Kidney capillary endothelial cell (primary cell): ENCODE measurements around the gene RAB8A.
A peak's percentile ranks its signal among the peaks of the same experiment; 100 is the strongest.

Experiments
- DNase-seq: peaks from one replicate; pipeline ENCODE4 v3.0.0-alpha.2; 2018; ENCODE audit warnings: low spot score

RAB8A gene

DNA sequence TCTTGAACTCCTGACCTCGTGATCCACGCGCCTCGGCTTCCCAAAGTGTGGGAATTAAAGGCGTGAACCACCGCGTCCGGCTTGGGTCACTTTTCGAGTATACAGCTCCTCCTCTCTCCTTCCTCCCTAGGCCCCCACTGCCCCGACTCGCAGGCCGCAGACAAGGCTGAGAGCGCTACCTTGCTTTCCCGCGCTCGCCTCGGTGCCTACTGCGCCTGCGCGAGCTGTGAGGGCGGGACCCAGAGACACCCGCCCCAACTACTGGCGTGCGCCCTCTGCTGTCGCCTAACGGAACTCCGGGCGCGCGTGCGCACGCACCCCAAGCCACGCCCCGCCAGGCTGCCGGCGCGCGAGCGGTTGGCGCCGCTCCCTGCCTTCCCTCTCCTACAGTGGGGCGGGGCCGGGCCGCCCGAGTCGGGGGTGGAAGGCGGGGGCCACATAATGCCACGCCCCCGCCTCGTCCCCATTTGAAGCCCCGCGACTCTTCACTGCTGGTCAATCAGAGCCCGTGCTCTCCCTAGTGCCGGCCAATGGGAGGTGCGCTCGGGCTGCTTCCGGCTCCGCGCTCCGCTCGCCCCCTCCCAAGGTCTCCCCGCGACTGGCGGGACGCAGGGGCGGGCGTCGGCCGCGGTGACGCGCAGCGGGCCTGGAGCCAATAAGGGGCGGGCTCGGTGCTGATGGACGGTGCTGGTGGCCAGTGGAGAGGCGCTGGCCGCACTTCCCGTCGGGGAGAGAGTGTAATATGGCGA lies at the start of gene RAB8A:
RAB8A (plus strand) TSS at position 730 of the 749 bp plus-strand sequence; CDS start at position 743, 13 bp downstream.
- peak; percentile 99 for DNase-seq

DNA sequence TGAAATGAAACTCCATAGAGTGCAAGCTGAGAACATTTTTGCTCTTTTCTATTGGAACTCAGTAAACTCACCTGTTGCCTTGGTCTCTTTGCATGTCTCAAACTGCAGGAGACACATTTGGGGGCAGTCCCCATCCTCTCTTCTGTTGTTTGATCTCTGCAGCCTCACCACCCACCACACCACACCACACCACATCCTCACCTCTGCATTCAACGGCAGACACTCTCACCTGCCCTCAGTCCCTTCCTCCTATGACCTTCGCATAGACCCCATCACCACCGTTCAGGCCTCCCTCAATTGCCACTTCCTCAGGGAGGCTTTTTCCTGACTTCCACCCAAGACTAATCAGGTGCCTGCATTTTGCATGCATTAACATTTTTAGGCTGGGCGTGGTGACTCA lies 49.7 kb upstream of the RAB8A start:
- no peak for DNase-seq

DNA sequence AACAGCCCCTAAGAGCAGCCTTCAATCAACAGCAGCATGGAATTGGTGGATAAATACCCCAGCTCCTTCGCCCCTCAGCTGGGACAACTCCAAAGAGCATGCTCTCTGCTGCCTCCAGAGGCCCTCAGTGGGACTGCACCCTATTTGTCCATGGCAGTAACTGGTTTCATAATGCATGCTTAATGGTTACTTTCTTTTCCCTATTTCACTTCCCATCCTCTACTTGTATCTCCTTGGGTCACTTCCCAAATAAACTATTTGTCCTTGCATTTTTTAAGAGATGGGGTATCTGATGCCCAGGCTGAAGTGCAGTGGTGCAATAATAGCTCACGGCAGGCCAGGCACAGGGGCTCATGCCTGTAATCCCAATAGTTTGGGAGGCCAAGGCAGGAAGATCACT lies 48.9 kb upstream of the RAB8A start:
- DNase-seq: no peak

DNA sequence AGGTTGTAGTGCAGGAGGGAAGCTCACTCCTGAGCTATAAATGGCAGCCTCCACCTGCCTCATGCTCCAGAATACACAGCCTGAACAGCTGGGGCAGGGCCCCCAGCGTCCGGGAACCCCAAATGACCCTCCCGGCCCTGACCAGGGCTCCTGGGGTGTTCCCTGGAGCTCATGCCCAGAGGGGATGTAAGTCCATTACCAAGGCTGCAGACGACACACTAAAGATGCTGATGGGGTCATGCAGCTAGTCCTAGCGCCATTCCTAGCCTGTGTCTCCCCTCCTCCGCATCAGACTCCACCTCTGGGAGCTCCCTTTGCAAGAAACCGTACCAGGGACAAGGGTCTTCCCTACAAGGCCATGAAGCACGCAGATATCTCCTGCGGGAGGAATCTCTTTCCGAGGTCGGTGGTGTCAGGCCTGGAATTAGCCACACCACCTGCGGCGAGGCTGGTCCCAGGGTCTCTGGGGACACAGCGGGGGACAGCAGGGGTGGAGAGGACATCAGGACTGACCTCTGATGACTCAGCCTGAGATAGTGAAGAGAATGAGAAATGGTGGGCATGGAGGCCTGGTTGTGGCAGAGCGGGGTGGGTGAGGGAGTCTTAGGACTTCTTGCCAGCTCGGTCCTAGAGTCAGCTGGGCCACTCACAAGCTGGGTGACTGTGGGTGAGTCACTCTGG lies 47.3 kb upstream of the RAB8A start:
- no peak for DNase-seq

DNA sequence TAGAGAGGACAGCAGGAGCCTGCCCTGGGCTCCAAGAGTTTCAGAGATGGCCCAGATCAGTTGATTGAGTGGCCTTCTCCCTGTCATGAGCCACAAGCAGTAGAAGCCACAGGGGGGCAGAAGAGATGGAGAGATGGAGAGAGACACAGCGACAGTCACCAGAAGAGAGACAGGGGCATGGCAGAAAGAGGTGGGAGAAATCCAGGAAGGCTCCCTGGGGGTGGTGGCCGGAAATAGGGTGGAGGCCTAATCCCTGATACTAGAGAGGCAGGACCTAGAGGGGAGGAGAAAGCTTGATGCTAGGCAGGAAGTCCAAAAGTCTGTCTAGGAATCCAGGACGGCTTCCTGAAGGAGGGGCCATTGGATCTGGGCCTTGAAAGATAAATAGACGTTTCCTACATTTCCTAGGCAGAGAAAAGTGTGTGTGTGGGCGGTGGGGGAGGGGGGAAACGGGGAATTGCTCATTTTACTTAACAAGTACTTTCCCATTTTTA lies 45.0 kb upstream of the RAB8A start:
- peak; percentile 84 for DNase-seq

DNA sequence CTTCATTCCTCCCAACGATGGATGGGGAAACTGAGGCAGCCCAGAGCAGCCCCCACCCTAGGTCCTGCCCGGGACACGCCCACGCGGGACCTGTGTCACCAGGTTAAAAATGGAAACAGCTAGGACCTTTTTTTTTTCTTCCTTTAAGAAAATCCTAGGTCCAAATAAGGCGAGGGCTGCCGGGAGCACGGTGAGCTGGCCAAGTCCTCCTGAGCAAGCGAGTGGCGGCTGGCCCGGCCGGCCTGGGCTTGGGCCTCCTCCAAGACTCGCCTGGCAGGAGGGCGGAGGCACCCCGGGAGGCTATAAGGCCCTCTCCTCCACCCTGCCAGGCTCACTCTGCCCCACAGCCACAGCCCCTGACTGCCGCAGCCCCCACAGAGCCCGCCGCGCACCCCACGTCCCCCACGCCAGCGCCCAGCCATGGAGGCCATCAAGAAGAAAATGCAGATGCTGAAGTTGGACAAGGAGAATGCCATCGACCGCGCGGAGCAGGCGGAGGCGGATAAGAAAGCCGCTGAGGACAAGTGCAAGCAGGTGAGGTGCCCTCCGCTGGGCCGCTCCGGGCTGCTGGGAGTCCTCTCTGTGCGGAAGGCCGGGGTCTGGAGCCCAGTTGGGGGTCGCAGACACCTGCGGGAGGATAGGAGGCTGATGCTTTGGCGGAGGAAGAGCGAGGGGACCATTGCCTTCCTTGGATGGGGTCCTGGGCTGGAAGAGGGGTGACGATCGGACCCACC lies 44.3 kb upstream of the RAB8A start:
- DNase-seq: no peak

DNA sequence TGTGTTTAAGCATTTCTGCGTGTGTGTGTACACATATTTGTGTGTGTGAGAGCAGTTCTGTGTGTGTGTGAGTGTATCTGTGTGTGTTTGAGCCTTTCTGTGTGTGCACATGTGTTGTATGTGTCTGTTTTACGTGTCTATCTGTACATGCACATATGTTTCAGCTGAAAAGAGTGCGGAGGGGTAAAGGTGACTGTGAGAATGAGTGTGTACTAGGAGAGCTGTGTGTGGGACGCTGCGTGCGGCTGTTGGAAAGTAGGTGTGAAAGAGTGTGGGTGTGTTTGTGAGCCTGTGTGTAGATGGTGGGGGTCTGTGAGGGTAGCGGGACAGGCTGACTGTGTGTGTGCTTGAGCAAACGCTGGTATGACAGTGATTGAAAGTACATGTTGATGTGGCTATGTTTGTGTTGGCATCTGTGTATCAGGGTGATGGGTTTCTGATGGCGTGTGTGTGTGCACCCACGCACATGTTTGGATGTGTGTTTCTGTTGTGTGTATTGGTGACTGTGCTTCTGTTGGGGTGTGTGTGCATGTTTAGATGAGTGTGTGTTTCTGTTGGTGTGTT lies 42.9 kb upstream of the RAB8A start:
- no peak for DNase-seq

DNA sequence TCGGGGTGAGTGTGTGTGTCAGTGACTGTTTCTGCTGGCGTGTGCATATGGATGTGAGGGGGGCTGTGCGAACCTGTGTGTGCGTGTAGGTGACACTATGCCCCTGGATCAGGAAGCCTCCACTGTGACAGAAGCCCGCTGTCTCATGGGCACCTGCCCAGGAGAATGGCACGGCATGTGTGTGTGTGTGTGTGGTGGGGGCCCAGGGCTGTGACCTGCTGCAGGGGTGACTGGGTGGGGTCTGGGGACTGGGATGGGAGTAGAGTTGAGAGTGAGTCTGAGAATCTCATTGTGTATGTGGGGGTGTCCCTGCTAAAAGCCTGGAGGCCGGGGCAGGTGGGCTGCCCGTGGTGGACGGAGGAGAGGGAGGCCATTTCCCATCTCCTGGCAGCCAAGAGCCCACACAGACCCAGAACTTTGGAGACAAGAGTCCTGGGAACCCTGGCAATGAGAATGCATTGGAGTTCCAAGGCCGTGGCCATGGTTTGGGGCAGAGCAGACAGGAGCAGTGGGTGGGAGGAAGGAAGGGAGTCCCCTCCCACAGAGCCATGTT lies 41.8 kb upstream of the RAB8A start:
- no peak for DNase-seq

DNA sequence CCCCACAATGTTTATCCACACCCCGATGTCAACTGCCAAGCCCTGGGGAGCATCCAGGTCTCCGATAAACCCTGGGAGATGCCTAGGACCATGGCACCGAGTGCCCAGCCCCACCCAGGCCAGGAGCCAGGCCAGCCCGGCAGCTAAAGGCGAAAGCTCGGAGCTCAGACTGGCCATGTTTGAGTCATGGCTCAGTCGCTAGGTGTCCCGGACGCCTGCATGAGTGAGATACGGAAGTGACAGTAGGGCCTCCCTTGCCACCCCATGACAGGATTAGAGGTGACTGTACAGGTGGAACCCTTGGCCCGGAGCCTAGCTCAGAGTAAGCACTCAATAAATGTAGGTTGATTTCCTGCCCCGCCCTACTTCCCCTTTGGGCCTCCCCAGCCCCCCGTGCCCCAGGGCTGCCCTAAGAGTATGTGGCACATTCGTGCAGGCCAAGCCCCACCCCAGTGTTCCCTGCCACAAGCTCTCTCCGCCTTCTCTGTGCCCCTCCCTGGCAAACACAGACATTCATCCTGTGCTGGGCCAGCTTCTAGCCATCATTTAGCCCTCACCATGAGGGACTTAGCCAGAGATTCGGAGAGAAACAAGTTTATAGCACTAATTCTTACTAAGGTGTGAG lies 41.2 kb upstream of the RAB8A start:
- peak; percentile 96 for DNase-seq

DNA sequence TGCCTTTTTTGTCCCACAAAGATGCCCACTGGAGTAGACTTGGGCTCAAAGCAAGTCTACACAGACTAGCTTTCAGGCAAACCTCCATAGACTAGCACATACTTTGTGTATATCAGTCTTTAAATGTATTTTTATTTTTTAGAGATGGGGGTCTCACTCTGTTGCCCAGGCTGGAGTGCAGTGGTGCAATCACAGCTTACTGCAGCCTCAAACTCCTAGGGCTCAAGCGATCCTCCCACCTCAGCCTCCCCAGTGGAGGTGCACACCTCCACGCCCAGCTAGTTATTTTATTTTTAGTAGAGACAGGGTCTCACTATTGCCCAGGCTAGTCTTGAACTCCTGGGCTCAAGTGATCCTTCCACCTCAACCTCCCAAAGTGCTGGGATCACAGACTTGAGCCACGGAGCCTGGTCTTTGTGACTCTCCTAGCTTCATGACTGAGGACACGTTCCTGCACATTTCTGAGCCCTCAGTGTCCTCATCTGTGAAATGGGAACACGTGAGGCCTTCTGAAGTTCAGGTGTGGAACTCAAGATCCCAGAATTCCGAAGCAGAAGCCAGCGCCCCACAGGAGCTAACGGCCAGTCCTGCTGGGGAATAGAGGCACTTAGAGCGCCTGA lies 40.5 kb upstream of the RAB8A start:
- DNase-seq: no peak

DNA sequence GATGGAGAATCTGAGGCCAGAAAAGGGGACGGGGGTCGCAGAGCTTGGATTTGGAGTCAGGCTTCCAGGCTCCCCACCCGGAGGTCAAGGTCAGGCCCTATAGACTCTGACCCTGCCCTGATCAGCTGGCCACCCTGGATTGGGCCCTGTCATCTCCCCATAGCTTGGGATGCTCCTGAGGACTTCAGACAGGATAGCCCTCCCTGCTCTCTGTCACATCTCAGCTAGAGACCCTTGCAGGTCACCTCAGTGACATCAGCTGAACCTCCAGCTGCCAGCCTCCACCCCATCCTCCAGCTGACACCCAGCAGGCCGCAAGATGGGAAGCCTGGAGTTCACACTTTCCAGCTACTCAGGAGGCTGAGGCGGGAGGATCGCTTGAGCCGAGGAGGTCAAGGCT lies 38.2 kb upstream of the RAB8A start:
- no peak for DNase-seq

DNA sequence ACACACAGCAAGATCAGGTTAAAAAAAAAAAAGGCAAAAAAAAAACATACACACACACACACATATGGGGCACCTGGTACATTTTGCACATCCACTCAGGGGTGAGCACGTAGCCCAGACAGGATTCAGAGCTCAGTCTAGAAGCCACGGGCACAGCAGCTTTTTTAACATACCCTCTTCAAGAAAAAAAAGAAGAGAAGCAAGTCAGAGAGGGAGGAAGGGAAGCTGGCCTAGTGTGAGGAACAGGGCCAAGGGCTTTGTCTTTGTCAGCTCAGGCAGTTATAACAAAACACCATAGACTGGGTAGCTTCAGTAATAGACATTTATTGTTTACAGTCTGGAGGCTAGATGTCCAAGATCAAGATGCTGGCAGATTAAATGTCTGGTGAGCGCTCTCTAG lies 37.7 kb upstream of the RAB8A start:
- no peak for DNase-seq

DNA sequence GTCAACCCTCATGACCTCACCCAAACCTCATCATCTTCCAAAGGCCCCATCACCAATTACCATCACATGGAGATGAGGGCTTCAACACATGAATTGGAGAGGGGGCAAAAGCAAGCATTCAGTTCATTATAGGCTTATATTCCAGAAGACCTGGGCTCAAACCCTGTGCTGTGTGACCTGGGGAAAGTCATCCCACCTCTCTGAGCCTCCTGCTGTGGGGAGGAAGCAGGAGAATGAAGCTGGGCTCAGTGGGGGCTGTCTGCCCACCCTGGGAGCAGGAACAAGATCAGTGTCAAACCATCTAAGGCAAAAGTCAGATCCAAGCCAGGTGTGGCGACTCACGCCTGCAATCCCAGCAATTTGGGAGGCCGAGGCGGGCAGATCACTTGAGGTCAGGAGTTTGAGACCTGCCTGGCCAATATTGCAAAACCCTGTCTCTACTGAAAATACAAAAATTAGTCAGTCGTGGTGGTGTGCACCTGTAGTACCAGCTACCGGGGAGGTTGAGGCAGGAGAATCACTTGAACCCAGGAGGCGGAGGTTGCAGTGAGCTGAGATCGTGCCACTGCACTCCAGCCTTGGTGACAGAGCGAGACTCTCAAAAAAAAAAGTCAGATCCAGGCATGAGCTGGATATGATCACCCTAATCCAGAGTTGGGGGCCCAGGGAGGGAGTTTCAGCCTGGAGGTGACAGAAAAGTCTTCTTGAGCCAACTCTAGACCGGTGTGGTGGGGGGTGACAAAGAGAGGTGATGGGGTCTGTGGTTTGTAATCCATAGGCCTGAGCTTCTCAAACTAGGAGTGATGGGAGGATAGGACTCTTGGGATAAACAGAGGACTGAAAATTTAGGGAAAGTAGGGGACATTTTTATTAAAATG lies 37.0 kb upstream of the RAB8A start:
- no peak for DNase-seq

DNA sequence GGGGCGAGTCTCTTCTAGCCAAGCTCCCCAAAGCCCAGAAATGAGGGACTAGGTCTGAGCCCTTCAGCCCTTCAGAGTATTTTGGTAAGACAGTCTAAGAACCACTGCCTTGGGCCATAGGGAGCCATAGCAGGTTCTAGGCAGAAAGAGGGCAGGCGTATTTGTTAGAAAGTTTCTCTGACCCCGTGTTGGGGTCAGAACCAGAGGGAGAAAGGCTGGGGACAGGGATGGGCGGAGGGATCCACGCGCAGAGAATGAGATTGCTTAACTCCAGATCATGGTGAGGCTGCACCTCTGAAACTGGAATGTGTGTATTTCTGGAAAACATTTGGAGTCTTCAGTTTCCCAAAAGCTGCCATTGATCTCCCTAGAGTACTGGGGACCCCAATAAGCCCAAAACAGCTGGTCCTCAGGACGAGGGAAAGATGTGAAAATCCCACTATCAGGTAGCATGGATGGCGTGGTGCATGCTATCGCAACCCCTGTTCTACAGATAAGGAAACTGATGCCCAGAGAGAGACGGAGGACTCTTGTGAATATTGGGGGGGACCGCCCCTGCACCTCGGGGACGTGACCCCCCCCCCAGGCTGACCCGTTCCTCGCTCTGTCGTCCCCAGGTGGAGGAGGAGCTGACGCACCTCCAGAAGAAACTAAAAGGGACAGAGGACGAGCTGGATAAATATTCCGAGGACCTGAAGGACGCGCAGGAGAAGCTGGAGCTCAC lies 36.1 kb upstream of the RAB8A start:
- DNase-seq: no peak

DNA sequence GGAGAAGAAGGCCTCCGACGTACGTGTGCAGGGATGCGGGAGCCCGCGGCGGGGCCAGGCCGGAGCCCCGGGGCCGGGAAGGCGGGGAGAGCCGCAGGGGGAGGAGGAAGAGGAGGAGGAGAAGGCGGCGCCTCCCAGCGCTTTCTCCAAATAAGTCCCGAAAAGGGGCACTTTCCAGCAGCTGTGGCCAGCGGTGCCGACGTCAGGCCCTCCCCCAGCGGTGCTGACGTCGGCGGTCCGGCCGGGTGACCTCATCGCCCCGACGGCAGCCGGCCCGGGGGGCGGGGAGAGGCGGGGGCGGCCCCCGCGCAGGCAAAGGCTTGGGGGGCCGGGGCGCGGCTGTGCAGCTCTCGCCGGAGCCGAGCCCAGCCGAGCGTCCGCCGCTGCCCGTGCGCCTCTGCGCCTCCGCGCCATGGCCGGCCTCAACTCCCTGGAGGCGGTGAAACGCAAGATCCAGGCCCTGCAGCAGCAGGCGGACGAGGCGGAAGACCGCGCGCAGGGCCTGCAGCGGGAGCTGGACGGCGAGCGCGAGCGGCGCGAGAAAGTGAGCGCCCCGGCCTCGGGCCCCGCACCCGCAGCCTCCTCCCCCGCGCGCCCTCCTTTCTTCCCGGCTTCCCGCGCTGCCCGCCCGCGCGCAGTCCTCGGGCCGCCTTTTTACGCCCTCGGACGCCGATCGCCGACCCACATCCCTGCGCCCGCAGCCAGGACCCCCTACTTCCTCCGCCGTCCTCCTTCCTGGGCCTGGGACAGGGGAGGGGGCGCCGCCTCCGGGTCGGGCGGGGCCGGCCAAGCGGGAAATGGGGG lies 35.3 kb upstream of the RAB8A start, which contains the start of gene TPM4:
TPM4 (plus strand) TSS at position 342 of the 804 bp plus-strand sequence; CDS start at position 413, 71 bp downstream.
- peak; percentile 91 for DNase-seq

DNA sequence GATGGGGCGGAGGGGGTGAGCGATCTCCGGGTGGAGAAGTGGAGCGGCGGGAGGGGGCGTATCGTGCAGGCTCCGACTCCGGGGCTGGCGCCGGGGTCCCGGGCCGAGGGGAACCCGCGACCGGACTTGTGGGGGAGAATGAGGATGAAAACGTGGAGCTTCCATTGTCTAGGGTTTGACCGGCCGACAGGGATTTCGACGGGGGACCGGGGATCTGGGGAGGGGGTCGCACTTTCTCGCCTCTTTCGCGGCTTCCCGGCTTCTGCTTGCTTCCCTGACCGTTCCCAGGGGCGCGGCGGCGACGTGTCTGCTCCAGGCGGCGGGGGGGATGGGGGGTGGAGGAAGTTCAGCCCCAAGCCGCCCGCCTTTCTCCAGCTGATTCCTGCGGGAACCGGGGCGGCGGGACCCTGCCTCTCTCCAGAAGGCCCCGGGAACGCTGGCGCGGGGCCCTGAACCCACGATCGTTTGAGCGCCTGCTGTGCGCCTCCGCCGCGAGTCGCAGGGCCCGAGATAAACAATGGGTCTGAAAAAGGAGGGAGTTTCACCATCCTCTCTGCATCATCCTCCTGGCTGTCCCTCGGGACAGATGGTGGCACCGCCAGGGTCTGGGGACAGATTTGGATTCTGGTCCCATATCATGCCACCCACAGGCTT lies 34.6 kb upstream of the RAB8A start:
- peak; percentile 36 for DNase-seq

DNA sequence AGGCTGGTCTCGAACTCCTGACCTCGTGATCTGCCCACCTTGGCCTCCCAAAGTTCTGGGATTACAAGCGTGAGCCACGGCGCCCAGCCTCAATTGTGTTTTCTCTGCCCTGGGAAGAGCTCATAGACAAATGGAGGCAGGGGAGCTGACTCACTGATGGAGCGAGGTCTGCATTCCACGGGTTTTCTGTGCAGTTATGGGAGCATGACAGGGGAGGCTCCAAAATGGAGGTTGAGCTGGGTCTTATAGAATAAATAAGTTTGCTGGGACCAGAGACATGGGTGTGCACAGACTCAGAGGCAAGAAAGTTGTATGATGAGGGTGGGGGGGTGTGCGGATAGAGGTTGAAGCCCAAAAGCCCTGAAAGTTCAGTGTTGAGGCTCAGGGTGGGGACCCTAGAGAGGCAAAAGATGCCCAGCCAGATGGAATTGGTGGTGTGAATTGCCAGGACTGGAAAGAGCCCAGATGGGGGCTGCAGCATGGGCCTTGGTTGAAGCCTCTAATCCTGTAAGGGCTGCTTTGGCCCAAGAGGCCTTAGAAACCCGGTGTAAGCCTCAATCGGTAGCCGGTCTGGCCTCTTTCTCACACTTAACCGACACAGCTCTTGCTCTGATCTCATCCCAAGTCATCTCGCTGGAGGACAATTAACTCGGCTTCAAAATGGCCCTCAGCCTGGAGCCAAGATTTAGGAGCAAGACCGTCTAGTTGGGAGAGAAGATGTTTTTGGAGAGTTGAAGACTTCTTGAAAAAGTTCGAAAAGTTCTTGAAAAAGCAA lies 33.5 kb upstream of the RAB8A start:
- peak; percentile 66 for DNase-seq
